Caco-2 (cell line): ENCODE measurements around the gene RGS6. TPM values are rescaled to one million over a fixed set of nuclear protein-coding genes. Genes with fewer than 3 reads are reported as not detected.

ENCODE experiments used
- BruUV-seq: library from RNA; stranded (reverse); fragments of 400-500 nt; replicated peaks from 2 replicates; lab custom pipeline; 2021; lab: Mats Ljungman, UMichigan
- CTCF ChIA-PET: fragments of 300-600 bp; sonication (Branson Sonifier 250); formaldehyde crosslinking; loops from one replicate; lab custom pipeline; 2022; ENCODE audit warnings: antibody characterized with exemption; lab: Charles Lee
- POLR2A ChIA-PET: fragments of 300-600 bp; sonication (Branson Sonifier 250); formaldehyde crosslinking; loops from one replicate; lab custom pipeline; 2022; ENCODE audit warnings: antibody characterized with exemption; lab: Charles Lee
- DNase-seq, 2 experiments: peaks; one replicate each; pipeline versions ENCODE4 v3.0.0 to v3.0.0-alpha.2; 2020 to 2022
- H3K27me3 ChIP-seq: replicated peaks from 2 replicates; pipeline ENCODE4 v1.6.0; 2011; ENCODE audit warnings: low read length; ENCODE audit not compliant: control insufficient read depth, insufficient read depth
- H3K36me3 ChIP-seq: 2 replicates; pipeline ENCODE4 v1.5.1; 2011; ENCODE audit warnings: low read length; ENCODE audit not compliant: control insufficient read depth, insufficient read depth
- H3K4me1 ChIP-seq: fragments of 250-450 bp; sonication (Bioruptor Pico); 2 replicates; pipeline ENCODE4 v1.5.1; 2020; ENCODE audit warnings: mild to moderate bottlenecking
- H3K4me3 ChIP-seq: 2 replicates; pipeline ENCODE4 v1.5.1; 2011; ENCODE audit warnings: low read depth, mild to moderate bottlenecking, control low read depth, low read length
- H3K9me3 ChIP-seq: fragments of 250-450 bp; sonication (Bioruptor Pico); 2 replicates; pipeline ENCODE4 v1.5.1; 2020; ENCODE audit warnings: mild to moderate bottlenecking, moderate library complexity
- H3K27ac Mint-ChIP-seq: one replicate; pipeline ENCODE4 v1.8.0; 2022; ENCODE audit warnings: mixed read lengths; ENCODE audit not compliant: unreplicated experiment
- H3K27me3 Mint-ChIP-seq: one replicate; pipeline ENCODE4 v1.8.0; 2022; ENCODE audit warnings: mixed read lengths; ENCODE audit not compliant: insufficient read depth, unreplicated experiment
- H3K36me3 Mint-ChIP-seq: one replicate; pipeline ENCODE4 v1.8.0; 2022; ENCODE audit warnings: mild to moderate bottlenecking, mixed read lengths; ENCODE audit not compliant: insufficient read depth, unreplicated experiment
- H3K4me1 Mint-ChIP-seq: one replicate; pipeline ENCODE4 v1.8.0; 2022; ENCODE audit warnings: low read depth, mixed read lengths; ENCODE audit not compliant: unreplicated experiment
- H3K4me3 Mint-ChIP-seq: one replicate; pipeline ENCODE4 v1.8.0; 2022; ENCODE audit warnings: mild to moderate bottlenecking, moderate library complexity, mixed read lengths; ENCODE audit not compliant: unreplicated experiment
- H3K9me3 Mint-ChIP-seq: one replicate; pipeline ENCODE4 v1.8.0; 2022; ENCODE audit warnings: mixed read lengths; ENCODE audit not compliant: unreplicated experiment
- intact Hi-C: fragments of 100-400 bp; cut with micrococcal nuclease; formaldehyde crosslinking; loops from one replicate; pipeline ENCODE4 v1.10.0; 2022; ENCODE audit not compliant: unreplicated experiment
- total RNA-seq: library from RNA; stranded (reverse); gene quantifications from 2 replicates; pipeline ENCODE4 v1.2.3, GENCODE V29; 2022
- TF ChIP-seq, protein P1 (sequence below), 2 experiments: fragments of 200-600 bp in 1 of 2; IDR thresholded peaks; 1 replicate in 1 of 2; 2 replicates in 1 of 2; pipeline versions ENCODE4 v1.5.1 to v1.8.0; 2011 to 2022; ENCODE audit warnings: antibody characterized with exemption in 1 of 2, control low read depth in 1 of 2, inconsistent platforms in 1 of 2, low read depth in 1 of 2, low read length in 1 of 2, mild to moderate bottlenecking in 1 of 2, moderate library complexity in 1 of 2; ENCODE audit not compliant: insufficient read depth in 1 of 2, severe bottlenecking in 1 of 2, unreplicated experiment in 1 of 2

The RGS6 gene
- total RNA-seq, 1 experiment from 2014 or later = not detected

DNA sequence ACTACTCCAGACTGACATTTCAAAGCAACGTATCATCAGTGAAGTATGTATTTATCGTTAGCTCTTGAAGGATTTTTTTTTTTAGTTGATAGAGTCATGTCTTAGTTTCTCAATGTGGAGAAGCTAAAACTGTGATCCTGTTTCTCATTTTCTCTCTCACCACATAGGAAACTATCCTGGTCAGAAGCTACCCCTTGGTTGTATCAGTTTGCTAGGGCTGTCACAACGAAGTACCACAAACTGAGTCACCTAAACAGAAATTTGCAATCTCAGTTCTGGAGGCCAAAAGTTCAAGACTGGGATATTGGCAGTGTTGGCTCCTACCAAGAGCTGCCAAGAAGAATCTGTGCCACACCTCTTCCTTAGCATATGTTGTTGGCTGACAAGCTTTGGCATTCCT lies 369.1 kb downstream of the RGS6 start:
- Histone ChIP-seq H3K4me1 (no peaks in the 10 kb centered on the region), H3K4me3 (no peak overlapping the region), H3K9me3 (no peaks in the 10 kb centered on the region), H3K27me3 (no peaks in the 10 kb centered on the region), H3K36me3 (no peaks in the 10 kb centered on the region)
- H3K36me3 Mint-ChIP-seq = no peaks in the 10 kb centered on the region
- no TSS peak for BruUV-seq
- TF ChIP-seq, protein P1, sequence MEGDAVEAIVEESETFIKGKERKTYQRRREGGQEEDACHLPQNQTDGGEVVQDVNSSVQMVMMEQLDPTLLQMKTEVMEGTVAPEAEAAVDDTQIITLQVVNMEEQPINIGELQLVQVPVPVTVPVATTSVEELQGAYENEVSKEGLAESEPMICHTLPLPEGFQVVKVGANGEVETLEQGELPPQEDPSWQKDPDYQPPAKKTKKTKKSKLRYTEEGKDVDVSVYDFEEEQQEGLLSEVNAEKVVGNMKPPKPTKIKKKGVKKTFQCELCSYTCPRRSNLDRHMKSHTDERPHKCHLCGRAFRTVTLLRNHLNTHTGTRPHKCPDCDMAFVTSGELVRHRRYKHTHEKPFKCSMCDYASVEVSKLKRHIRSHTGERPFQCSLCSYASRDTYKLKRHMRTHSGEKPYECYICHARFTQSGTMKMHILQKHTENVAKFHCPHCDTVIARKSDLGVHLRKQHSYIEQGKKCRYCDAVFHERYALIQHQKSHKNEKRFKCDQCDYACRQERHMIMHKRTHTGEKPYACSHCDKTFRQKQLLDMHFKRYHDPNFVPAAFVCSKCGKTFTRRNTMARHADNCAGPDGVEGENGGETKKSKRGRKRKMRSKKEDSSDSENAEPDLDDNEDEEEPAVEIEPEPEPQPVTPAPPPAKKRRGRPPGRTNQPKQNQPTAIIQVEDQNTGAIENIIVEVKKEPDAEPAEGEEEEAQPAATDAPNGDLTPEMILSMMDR (IDR thresholded peaks at IDR 0.05; ENCODE audit: insufficient read depth in 1 of 2, low read depth in 1 of 2, low read length in 1 of 2, severe bottlenecking in 1 of 2, unreplicated experiment in 1 of 2) = no peak
- ChIA-PET CTCF (no interaction called here), POLR2A (no interaction called here)
- DNase-seq = no peak
- peaks cover 31% of the 10 kb centered on the region for H3K9me3 Mint-ChIP-seq
- no peaks in the 10 kb centered on the region for H3K4me1 Mint-ChIP-seq
- intact Hi-C loops = no loop called here
- H3K27me3 Mint-ChIP-seq = peaks cover 7% of the 10 kb centered on the region
- H3K27ac Mint-ChIP-seq = no peak overlapping the region
- H3K4me3 Mint-ChIP-seq = no peak overlapping the region

DNA sequence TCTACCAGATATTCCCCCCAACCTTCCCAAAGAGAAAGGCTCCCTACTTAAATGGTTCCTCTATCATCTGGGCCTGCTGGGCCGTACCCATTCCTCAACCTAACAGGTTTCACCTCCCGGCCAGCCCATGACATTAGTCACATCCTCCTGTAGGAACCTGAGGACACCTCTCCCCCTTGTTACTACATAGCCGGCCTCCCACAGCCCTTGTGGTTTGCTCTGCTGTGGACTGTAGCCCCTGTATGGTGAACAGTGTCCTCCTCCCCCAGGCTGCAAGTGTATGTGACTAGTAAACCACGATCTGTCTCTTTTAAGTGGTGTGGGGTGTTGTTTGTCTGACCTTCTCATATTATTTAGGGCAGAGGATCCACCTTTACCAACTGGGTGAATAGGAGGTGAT lies 371.7 kb downstream of the RGS6 start:
- TF ChIP-seq, protein P1 (IDR thresholded peaks at IDR 0.05; ENCODE audit: insufficient read depth in 1 of 2, low read depth in 1 of 2, low read length in 1 of 2, severe bottlenecking in 1 of 2, unreplicated experiment in 1 of 2) = no peak
- ChIA-PET CTCF (no interaction called here), POLR2A (no interaction called here)
- no peak for DNase-seq
- Mint-ChIP-seq H3K36me3 (no peaks in the 10 kb centered on the region), H3K27me3 (peaks cover 7% of the 10 kb centered on the region), H3K9me3 (peaks cover 32% of the 10 kb centered on the region), H3K27ac (no peak overlapping the region), H3K4me3 (no peak overlapping the region), H3K4me1 (no peaks in the 10 kb centered on the region)
- no peaks in the 10 kb centered on the region for H3K36me3 ChIP-seq
- no TSS peak for BruUV-seq
- H3K4me3 ChIP-seq = no peak overlapping the region
- no peaks in the 10 kb centered on the region for H3K4me1 ChIP-seq
- H3K27me3 ChIP-seq = no peaks in the 10 kb centered on the region
- intact Hi-C loops = no loop called here
- no peaks in the 10 kb centered on the region for H3K9me3 ChIP-seq

DNA sequence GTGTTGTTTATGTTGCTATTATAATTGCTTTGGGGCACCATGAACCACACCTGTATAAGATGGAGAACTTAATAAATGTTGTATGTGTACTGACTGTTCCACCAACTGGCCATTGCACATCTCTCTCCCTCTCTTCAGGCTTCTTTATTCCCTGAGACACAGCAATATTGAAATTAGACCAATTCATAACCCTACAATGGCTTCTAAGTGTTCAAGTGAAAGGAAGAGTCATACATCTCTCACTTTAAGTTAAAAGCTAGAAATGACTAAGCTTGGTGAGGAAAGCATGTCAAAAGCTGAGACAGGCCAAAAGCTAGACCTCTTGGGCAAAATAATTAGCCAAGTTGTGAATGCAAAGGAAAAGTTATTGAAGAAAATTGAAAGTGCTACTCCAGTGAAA lies 373.3 kb downstream of the RGS6 start:
- Mint-ChIP-seq H3K27ac (no peak overlapping the region), H3K36me3 (no peaks in the 10 kb centered on the region), H3K4me1 (no peaks in the 10 kb centered on the region), H3K27me3 (peaks cover 2% of the 10 kb centered on the region), H3K4me3 (no peak overlapping the region), H3K9me3 (peaks cover 32% of the 10 kb centered on the region)
- intact Hi-C loops = no loop called here
- ChIA-PET CTCF (no interaction called here), POLR2A (no interaction called here)
- H3K27me3 ChIP-seq = no peaks in the 10 kb centered on the region
- TF ChIP-seq, protein P1 (IDR thresholded peaks at IDR 0.05; ENCODE audit: insufficient read depth in 1 of 2, low read depth in 1 of 2, low read length in 1 of 2, severe bottlenecking in 1 of 2, unreplicated experiment in 1 of 2) = no peak
- BruUV-seq = no TSS peak
- H3K36me3 ChIP-seq = no peaks in the 10 kb centered on the region
- no peak for DNase-seq
- H3K4me1 ChIP-seq = no peaks in the 10 kb centered on the region
- H3K9me3 ChIP-seq = no peaks in the 10 kb centered on the region
- no peak overlapping the region for H3K4me3 ChIP-seq
